Activated naive CD4-positive, alpha-beta T cell treated with anti-CD3 and anti-CD28 coated beads, Interleukin-2, amount 50 U/mL, for 72 hours (primary cell): ENCODE data around the gene ABLIM2. TPM values are rescaled to one million over a fixed set of nuclear protein-coding genes. Genes with fewer than 3 reads are reported as not detected.
A peak's percentile ranks its signal among the peaks of the same experiment; 100 is the strongest.

Experiments
- ATAC-seq, 2 donors: fragments of 150-1000 bp; cut with Tn5 transposase; 2 replicates each; pipeline ENCODE4 v1.10.0; 2021; ENCODE audit warnings: mild to moderate bottlenecking in 2 of 2, moderate library complexity in 2 of 2
- DNase-seq, 2 donors: peaks; one replicate each; pipeline ENCODE4 v3.0.0; 2021 to 2022; ENCODE audit warnings: low spot score in 2 of 2
- H3K27ac Mint-ChIP-seq, 2 donors: one replicate each; pipeline ENCODE4 v1.8.0; 2022; ENCODE audit warnings: mild to moderate bottlenecking in 2 of 2, mixed read lengths in 2 of 2
- H3K36me3 Mint-ChIP-seq, 2 donors: one replicate each; pipeline ENCODE4 v1.8.0; 2022; ENCODE audit warnings: mixed read lengths in 2 of 2
- H3K9me3 Mint-ChIP-seq, 2 donors: one replicate each; pipeline ENCODE4 v1.8.0; 2022; ENCODE audit warnings: mixed read lengths in 2 of 2
- total RNA-seq, 2 donors: library from RNA; stranded (reverse); gene quantifications; one replicate each; pipeline ENCODE4 v1.2.3, GENCODE V29; 2022

The ABLIM2 gene
- total RNA-seq, 2 donors from 2014 or later: 0.27 to 0.41 TPM

DNA sequence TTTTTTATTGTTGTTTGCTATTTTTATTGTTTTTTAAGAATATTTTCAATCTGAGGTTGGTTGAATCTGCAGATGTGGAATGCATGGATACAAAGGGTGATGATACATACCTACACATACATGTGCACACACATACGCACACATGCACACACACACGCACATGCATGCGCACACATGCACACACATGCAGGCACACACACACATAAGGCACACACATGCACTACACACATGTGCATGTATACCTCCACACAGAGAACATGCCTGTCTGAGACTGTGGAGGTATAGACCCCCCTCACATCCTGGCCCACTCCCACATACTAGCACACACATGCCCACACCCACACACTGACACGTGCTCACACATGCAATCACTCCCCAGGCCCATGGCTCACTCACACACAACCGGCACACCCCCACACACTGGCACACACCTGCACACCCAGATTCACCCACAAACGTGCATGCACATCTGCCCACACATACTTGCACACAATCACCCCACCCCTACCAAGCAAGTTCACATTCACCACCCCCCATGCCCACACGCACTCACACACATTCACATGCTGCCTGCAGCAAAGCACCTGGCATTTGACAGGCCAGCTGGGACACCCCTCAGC lies 121.4 kb downstream of the ABLIM2 start:
- no peaks in the 10 kb centered on the region for H3K9me3 Mint-ChIP-seq
- H3K27ac Mint-ChIP-seq: no peak overlapping the region
- no peaks in the 10 kb centered on the region for H3K36me3 Mint-ChIP-seq
- ATAC-seq (no peak), DNase-seq (no peak)

DNA sequence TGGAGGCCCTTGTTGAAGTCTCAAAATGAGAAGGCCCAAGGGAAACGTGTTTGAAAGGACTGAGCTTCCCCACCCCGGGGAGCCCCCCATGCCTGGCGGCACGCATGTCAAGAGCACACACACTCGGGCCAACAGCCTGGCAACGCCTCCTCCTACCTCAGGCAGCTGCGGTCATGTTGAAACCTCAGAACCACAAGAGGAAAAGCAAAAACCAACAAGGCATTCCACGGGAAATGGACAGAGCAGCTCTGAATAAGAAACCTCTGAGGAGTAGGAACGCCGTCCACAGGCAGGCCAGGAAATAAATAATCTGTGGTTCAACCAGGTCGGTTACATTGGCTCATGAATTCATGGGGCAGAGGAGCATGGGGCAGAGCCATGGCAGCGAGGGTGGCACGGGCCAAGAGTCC lies 123.2 kb downstream of the ABLIM2 start:
- no peak for DNase-seq
- peak in 1 of 2 donors; percentile 79 for ATAC-seq
- no peaks in the 10 kb centered on the region for H3K9me3 Mint-ChIP-seq
- peak overlapping the region in 1 of 2 donors; percentile 25 for H3K27ac Mint-ChIP-seq
- H3K36me3 Mint-ChIP-seq: no peaks in the 10 kb centered on the region

- Mint-ChIP-seq H3K27ac (no peak overlapping the region), H3K9me3 (no peaks in the 10 kb centered on the region), H3K36me3 (no peaks in the 10 kb centered on the region)
- ATAC-seq (no peak), DNase-seq (no peak)
Measured at GRCh38 chr4:8033829-8034528, 124.6 kb downstream of the ABLIM2 start.

DNA sequence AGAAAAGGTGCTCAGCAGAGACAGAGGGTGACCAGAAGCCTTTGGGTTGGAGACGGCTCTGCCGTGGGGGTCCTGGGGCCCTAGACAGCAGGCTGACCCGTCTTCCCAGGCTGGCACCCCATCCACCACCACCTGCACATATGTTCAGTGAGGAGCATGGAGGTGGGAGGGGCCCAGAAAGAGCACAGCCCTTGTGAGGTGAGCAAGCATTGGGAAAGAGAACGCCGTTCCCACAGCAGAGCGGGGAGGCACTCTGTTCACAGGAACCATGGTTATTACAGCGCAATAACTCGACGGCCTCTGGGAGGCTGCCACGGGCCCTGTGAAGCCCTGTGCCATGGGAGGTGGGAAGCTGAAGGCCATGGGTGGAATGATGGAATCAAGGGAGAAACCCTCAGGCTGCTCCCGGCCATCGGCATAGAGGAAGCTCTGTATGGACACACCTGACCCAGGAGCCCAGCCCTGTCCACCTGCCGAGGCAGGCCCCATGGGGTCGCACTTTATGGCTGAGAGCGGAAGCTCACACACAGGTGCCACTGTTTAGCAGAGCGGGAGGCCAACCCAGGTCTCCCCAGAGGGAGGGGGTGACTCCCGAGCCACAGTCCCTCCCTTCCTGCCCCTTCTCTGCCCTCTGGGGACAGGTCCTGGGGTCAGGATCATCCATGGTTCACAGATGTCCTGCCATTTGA lies 125.4 kb downstream of the ABLIM2 start:
- Mint-ChIP-seq H3K9me3 (no peaks in the 10 kb centered on the region), H3K36me3 (no peaks in the 10 kb centered on the region), H3K27ac (no peak overlapping the region)
- DNase-seq: no peak
- no peak for ATAC-seq

DNA sequence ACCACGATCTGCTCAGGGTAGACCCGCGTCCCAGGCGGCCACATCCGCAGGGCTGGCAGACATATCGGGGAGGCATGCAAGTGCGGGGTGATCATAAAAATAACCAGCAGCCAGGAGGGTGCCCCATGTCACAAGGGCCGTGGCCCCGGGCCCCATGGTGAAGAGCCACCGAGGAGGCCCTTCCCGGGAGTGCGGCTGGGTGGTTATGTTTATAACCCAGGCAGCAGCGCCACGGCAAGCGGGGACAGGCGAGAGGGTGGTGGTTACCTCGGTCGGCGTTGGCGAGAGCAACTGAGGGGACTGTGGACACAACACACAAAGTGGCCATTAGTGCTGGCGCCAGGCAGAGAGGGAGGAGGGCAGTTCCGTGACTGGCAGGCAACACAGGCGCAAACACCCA lies 126.2 kb downstream of the ABLIM2 start:
- peak overlapping the region in 1 of 2 donors; percentile 60 for H3K27ac Mint-ChIP-seq
- H3K9me3 Mint-ChIP-seq: no peaks in the 10 kb centered on the region
- DNase-seq: no peak

DNA sequence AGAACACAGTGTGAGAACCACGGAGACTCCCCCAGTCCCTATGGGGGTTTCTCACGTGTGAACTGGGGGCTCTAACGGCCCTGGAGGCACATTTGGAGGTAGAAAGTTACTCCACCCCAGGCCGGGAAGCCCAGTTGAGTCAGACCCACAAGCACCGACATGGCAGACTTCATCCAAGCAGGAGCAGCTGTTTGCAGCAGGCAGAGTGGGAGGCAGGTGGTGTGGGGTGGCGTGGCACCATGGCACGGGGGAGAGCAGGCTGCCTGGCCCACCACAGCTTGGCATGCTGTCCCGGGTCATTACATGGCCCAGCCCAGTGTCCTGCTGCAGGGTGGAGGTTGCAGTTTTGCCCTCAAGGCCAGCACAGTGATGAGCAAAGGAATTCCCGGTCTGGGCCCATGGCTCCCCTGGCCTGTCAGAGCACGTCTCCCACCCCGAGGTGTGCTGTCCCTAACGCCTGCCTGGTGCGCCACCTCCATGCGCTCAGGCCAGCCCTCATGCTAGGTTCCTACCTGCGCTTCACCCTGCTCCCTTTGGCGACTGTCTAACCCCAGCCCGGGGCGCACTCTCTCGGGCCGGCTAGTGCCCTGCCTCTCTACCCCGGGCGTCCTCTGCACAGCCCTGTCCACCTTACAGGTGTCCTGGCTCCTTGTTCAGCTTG lies 128.4 kb downstream of the ABLIM2 start:
- DNase-seq: no peak

More for the DNA sequence above, 126.2 kb downstream of the ABLIM2 start:
- no peaks in the 10 kb centered on the region for H3K36me3 Mint-ChIP-seq
- ATAC-seq: no peak

GRCh38 chr4:8029689-8030088 lies 128.9 kb downstream of the ABLIM2 start:
- H3K9me3 Mint-ChIP-seq: no peaks in the 10 kb centered on the region
- H3K36me3 Mint-ChIP-seq: no peaks in the 10 kb centered on the region
- no peak overlapping the region for H3K27ac Mint-ChIP-seq
- no peak for DNase-seq
- no peak for ATAC-seq

More for the DNA sequence above, 128.4 kb downstream of the ABLIM2 start:
- no peaks in the 10 kb centered on the region for H3K36me3 Mint-ChIP-seq
- no peak overlapping the region for H3K27ac Mint-ChIP-seq
- H3K9me3 Mint-ChIP-seq: no peaks in the 10 kb centered on the region
- no peak for ATAC-seq

DNA sequence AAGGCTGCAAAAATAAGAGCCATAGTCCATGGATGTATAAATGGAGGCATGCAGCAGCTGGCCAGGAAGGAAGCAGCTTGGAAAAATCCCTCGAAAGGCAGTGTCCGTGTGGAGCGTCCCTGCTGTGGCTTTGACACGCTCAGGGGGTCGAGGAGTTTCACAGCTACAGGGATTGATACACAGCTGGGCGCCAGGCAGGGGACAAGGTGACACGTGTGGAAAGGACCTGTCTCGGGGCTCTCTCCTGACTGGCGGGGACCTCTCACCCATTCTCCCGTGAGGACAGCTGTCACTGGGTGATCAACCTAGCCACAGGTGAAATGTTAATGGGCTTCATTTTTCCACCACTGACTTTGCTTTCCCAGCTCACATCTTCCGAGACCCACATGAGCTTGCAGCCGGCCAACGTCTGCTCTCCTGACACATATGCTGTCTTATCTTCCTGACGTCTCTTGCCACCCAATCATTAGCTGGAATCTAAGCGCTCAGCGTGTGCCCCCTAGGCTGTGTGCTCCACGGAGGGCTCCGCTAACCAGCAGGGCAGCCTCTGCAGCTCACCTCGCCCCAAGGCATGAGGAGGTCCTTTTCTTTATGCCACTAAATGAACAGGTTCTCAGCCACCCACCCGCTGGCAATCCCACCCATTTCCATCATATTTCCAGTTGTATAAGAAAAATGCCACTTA lies 129.6 kb downstream of the ABLIM2 start:
- H3K36me3 Mint-ChIP-seq: no peaks in the 10 kb centered on the region
- DNase-seq (no peak), ATAC-seq (no peak)
- H3K9me3 Mint-ChIP-seq: no peaks in the 10 kb centered on the region
- no peak overlapping the region for H3K27ac Mint-ChIP-seq

DNA sequence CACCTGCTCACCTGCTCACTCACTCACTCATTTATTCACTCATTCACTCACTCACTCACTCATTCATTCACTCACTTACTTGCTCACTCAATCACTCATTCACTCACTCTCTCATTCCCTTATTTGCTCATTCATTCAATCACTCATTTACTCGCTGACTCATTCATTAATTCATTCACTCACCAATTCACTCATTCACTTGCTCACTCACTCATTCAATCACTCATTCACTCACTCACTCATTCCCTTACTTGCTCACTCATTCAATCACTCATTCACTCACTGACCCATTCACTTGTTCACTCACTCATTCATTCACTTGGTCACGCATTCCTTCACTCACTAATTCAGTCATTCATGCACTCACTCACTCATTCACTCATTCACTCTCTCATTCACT lies 130.2 kb downstream of the ABLIM2 start:
- no peak for DNase-seq
- no peaks in the 10 kb centered on the region for H3K9me3 Mint-ChIP-seq
- no peaks in the 10 kb centered on the region for H3K36me3 Mint-ChIP-seq
- ATAC-seq: peak in 1 of 2 donors; percentile 48
- H3K27ac Mint-ChIP-seq: no peak overlapping the region

GRCh38 chr4:8026453-8026852 lies 132.2 kb downstream of the ABLIM2 start:
- no peak for ATAC-seq
- no peaks in the 10 kb centered on the region for H3K9me3 Mint-ChIP-seq
- H3K36me3 Mint-ChIP-seq: no peaks in the 10 kb centered on the region
- no peak for DNase-seq
- no peak overlapping the region for H3K27ac Mint-ChIP-seq

- Mint-ChIP-seq H3K36me3 (no peaks in the 10 kb centered on the region), H3K9me3 (no peaks in the 10 kb centered on the region), H3K27ac (no peak overlapping the region)
- ATAC-seq (no peak), DNase-seq (no peak)
Measured at GRCh38 chr4:8025668-8026067, 132.9 kb downstream of the ABLIM2 start.

DNA sequence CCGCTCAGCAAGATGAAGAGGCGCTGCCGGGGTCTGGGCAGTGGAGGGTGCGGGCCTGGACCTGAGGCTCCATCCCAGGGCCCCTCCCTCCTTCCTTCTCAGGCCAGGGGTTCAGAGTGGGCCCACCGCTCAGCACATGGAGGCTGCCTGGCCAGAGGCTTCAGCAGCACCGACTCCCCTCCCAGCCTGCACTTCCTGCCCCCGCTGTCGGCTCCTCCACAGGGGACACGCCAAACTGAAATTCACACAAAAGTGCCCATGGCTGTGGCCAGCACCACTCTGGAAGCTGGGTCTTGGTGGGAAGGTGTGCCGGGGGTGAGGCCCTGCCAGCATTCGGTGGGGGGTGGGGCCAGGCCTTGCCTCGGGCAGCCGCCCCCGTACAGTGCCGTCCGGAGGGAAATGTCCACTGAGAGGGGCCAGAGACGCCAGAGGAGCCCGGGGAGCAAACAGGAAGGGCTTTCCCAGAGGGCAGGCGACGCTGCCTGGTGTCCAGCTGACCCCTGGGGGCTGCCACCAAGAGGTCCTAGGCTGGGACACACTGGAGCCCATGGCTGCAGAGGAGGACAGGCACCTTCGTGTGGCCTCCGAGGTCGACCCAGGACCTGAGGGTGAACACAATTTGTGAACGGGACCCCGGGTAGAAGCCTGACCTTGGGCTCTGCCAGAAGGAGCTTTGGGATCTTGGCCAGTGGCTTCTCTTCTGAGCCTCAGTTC lies 134.4 kb downstream of the ABLIM2 start:
- Mint-ChIP-seq H3K9me3 (no peaks in the 10 kb centered on the region), H3K27ac (no peak overlapping the region), H3K36me3 (no peaks in the 10 kb centered on the region)
- ATAC-seq: no peak
- no peak for DNase-seq

DNA sequence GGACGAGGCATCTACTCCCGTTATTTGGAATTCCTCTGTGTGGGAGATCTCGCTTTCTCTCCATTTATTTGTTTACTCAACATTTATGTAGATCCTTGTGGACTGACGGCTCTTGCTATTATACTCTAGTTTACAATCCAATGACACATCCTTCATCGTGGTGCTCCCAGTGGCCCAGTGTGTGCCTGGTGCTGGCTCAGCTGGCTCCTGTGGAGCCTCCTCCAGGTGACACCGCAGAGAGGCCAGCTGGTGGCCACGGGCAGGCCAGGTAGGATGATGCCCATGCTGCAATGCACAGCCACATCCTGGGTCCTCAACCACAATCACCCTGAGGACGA lies 134.9 kb downstream of the ABLIM2 start:
- H3K36me3 Mint-ChIP-seq: no peaks in the 10 kb centered on the region
- ATAC-seq (no peak), DNase-seq (no peak)
- no peak overlapping the region for H3K27ac Mint-ChIP-seq
- no peaks in the 10 kb centered on the region for H3K9me3 Mint-ChIP-seq

DNA sequence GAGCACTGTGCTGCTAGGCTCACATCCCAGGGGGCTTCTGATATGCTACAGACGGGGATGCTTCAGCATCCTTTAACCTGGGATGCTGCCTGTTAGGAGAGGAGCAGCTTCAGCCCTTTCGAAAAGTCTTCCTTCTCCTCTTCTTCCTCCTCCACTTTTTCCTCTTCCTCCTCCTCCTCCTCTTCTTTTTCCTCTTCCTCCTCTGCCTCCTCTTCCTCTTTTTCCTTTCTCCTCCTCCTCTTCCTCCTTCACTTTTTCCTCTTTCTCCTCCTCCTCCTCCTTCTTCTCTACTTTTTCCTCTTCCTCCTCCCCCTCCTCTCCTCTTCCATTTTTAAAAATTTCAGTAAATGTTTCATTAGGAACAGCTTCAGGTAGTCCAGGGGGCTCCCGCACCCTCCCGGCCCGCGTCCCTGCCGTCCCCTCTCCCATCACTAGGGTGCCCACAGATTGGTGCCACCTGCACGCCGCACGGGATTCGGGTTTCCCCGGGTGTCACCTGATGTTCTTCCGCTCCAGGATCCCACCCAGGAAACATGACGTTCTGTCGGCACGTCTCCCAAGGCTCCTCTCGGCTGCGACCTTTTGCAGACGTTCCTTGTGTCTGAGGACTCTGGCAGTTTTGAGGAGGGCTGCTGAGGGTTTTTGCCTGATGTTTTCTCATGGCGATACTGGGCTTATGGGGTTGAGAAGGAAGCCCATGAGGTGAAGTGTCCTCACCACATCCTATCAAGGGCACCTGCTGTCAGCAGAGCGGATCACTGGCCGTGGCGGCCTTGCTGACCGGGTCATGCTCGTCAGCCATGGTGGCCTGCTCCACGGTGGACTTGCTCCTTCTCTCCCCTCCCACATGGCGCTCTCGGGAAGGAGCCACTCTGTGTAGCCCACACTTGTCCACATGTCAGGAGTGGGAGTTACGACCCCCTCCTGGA lies 135.6 kb downstream of the ABLIM2 start:
- Mint-ChIP-seq H3K27ac (no peak overlapping the region), H3K36me3 (no peaks in the 10 kb centered on the region), H3K9me3 (no peaks in the 10 kb centered on the region)
- DNase-seq (no peak), ATAC-seq (no peak)

DNA sequence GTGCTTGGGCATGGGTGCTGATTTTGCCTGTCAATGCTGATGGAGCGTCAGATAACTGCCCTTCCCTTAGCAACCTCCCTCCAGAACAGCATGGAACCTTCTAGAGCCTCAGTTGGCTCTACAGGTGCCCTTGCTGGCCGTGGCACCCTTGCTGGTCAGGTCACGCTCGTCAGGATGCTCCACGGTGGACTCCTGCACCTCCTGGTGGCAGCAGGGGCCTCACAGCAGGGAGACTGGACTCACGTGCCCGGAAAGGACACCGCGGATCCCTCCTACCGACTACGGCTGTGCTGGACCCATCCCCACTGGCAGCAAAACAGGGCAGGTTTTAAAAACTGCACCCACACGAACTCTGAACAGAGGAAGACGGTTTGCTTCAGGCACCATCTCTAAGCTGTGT lies 136.8 kb downstream of the ABLIM2 start:
- Mint-ChIP-seq H3K27ac (no peak overlapping the region), H3K36me3 (no peaks in the 10 kb centered on the region), H3K9me3 (no peaks in the 10 kb centered on the region)
- no peak for ATAC-seq
- no peak for DNase-seq
